Panc1 (cell line): ENCODE results near the gene NDUFS6. TPM values are rescaled to one million over a fixed set of nuclear protein-coding genes. Genes with fewer than 3 reads are reported as not detected.

Experiments used
- ATAC-seq: fragments of 200-7000 bp; cut with Tn5 transposase; 2 replicates; pipeline ENCODE4 v1.9.1; 2020; ENCODE audit warnings: mild to moderate bottlenecking, moderate library complexity
- BruUV-seq: library from RNA; stranded (reverse); fragments of 400-500 nt; replicated peaks from 2 replicates; lab custom pipeline; 2021; lab: Mats Ljungman, UMichigan
- CTCF ChIA-PET: fragments of 300-600 bp; sonication (Branson Sonifier 250); formaldehyde crosslinking; loops from one replicate; lab custom pipeline; 2022; ENCODE audit warnings: antibody characterized with exemption; lab: Charles Lee
- POLR2A ChIA-PET: fragments of 300-600 bp; sonication (Branson Sonifier 250); formaldehyde crosslinking; loops from one replicate; lab custom pipeline; 2022; ENCODE audit warnings: antibody characterized with exemption; lab: Charles Lee
- DNase-seq: peaks from one replicate; pipeline ENCODE4 v3.0.0-alpha.2; 2010; ENCODE audit warnings: low read depth, low spot score
- H3K27ac ChIP-seq: 2 replicates; pipeline ENCODE4 v1.5.1; 2011; ENCODE audit warnings: mild to moderate bottlenecking, low read length, inconsistent platforms
- H3K27me3 ChIP-seq: fragments of 200-500 bp; sonication (Bioruptor generic); 2 replicates; pipeline ENCODE4 v1.6.0; 2014; ENCODE audit warnings: low read length, inconsistent platforms; ENCODE audit not compliant: control insufficient read depth, insufficient read depth
- H3K36me3 ChIP-seq: fragments of 200-500 bp; sonication (Bioruptor generic); 2 replicates; pipeline ENCODE4 v1.5.1; 2014; ENCODE audit warnings: inconsistent platforms, mild to moderate bottlenecking, low read length, moderate library complexity; ENCODE audit not compliant: control insufficient read depth, insufficient read depth
- H3K4me1 ChIP-seq: 2 replicates; pipeline ENCODE4 v1.5.1; 2011; ENCODE audit warnings: inconsistent platforms, mild to moderate bottlenecking, low read length, moderate library complexity; ENCODE audit not compliant: control insufficient read depth, insufficient read depth
- H3K4me3 ChIP-seq, 2 experiments: 2 replicates each; pipeline ENCODE4 v1.5.1; 2011 to 2012; ENCODE audit warnings: low read depth in 2 of 2, low read length in 2 of 2, mild to moderate bottlenecking in 2 of 2, inconsistent platforms in 1 of 2, moderate library complexity in 1 of 2
- H3K9me3 ChIP-seq: fragments of 200-500 bp; sonication (Bioruptor generic); 2 replicates; pipeline ENCODE4 v1.5.1; 2014; ENCODE audit warnings: low read depth, mild to moderate bottlenecking, inconsistent platforms, low read length, moderate library complexity; ENCODE audit not compliant: control insufficient read depth, insufficient read depth
- CTCF ChIP-seq: fragments of 450-650 bp; IDR thresholded peaks from 2 replicates; pipeline ENCODE4 v1.5.1; 2017; ENCODE audit warnings: mild to moderate bottlenecking
- POLR2AphosphoS5 ChIP-seq: IDR thresholded peaks from 2 replicates; pipeline ENCODE4 v1.6.1; 2012; ENCODE audit warnings: mild to moderate bottlenecking, low read depth, low read length, moderate library complexity
- REST ChIP-seq, 2 experiments: IDR thresholded peaks; 2 replicates each; pipeline ENCODE4 v1.6.1; 2011 to 2012; ENCODE audit warnings: low read depth in 2 of 2, control low read depth in 1 of 2, low read length in 1 of 2, mild to moderate bottlenecking in 1 of 2, moderate library complexity in 1 of 2; ENCODE audit not compliant: insufficient read depth in 1 of 2
- SIN3A ChIP-seq: IDR thresholded peaks from 2 replicates; pipeline ENCODE4 v1.6.1; 2012; ENCODE audit warnings: low read depth, mild to moderate bottlenecking, low read length, moderate library complexity, borderline replicate concordance; ENCODE audit not compliant: insufficient read depth
- TCF7L2 ChIP-seq: IDR thresholded peaks from 2 replicates; pipeline ENCODE4 v1.6.1; 2011; ENCODE audit warnings: mild to moderate bottlenecking, low read depth, low read length, inconsistent platforms
- in situ Hi-C: cut with HindIII; loops from 2 replicates; pipeline ENCODE4 v1.10.0; 2016; ENCODE audit warnings: low sequenced_read_pairs, low pct_unique_long_range_greater_than_20kb
- intact Hi-C: fragments of 100-400 bp; cut with micrococcal nuclease; formaldehyde crosslinking; loops from one replicate; pipeline ENCODE4 v1.10.0; 2022; ENCODE audit not compliant: unreplicated experiment
- total RNA-seq: library from RNA; stranded (reverse); gene quantifications from one replicate; pipeline ENCODE4 v1.2.1, GENCODE V29; 2021; ENCODE audit not compliant: unreplicated experiment

The NDUFS6 gene
- total RNA-seq, 1 experiment from 2014 or later, result 70.6 TPM

GRCh38 chr5:1826235-1826980, 25.2 kb downstream of the NDUFS6 start:
- DNase-seq (no peak), ATAC-seq (no peak)
- intact Hi-C loops, result no loop called here
- H3K4me1 ChIP-seq, result no peaks in the 10 kb centered on the region
- no peaks in the 10 kb centered on the region for H3K36me3 ChIP-seq
- no peaks in the 10 kb centered on the region for H3K27me3 ChIP-seq
- TF ChIP-seq CTCF (no peak), REST (IDR thresholded peaks at IDR 0.05; ENCODE audit: insufficient read depth in 1 of 2, low read depth in 2 of 2, low read length in 1 of 2) (no peak), TCF7L2 (no peak)
- in situ Hi-C loops, result no loop called here
- ChIA-PET CTCF (interaction anchor here (0.6 kb wide), 1 partner anchor 157 kb away, joined by 3 read pairs; no protein-coding TSS in a partner anchor), POLR2A (no interaction called here)
- H3K4me3 ChIP-seq, result no peak overlapping the region
- BruUV-seq, result no TSS peak
- H3K27ac ChIP-seq, result no peak overlapping the region
- H3K9me3 ChIP-seq, result no peaks in the 10 kb centered on the region

- Histone ChIP-seq H3K4me3 (no peak overlapping the region), H3K36me3 (no peaks in the 10 kb centered on the region), H3K9me3 (no peaks in the 10 kb centered on the region), H3K27ac (no peak overlapping the region), H3K4me1 (no peaks in the 10 kb centered on the region), H3K27me3 (no peaks in the 10 kb centered on the region)
- POLR2A ChIA-PET, result no interaction called here
- no peak for ATAC-seq
- CTCF ChIA-PET, result no interaction called here
- DNase-seq, result no peak
- in situ Hi-C loops (no loop called here), intact Hi-C loops (no loop called here)
- BruUV-seq, result no TSS peak
- TF ChIP-seq TCF7L2 (no peak), POLR2AphosphoS5 (no peak), CTCF (no peak), REST (IDR thresholded peaks at IDR 0.05; ENCODE audit: insufficient read depth in 1 of 2, low read depth in 2 of 2, low read length in 1 of 2) (no peak), SIN3A (no peak)
These were observed 26.0 kb downstream of the NDUFS6 start for GRCh38 chr5:1827025-1827885.
